ENCODE measurements around the gene CASP1.

DNA sequence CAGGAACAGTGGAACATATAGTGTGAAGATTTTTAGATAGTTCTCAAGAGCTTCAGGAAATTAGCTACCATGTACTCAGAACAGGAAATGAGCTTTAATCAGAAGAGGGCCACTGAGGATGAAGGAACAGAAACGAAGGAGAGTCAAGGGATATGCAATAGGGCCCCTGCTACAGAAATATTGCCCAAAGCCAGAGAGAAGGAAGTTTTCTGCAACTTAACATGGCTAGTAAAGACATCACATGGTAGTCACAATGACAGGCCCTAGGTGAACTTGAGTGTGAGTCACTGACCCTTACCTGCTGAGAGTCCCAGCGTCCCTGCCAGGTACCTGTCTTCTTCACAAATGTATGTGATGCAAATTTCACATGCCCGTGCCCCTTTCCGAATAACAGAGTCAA is 35.4 kb upstream of the CASP1 start:
- TF ChIP-seq POLR2AphosphoS5 (IDR thresholded peaks at IDR 0.05; ENCODE audit: low read depth, low read length) (no peak), SIN3A (IDR thresholded peaks at IDR 0.05; ENCODE audit: borderline replicate concordance, insufficient read depth, low read length) (no peak)
- TF ChIP-seq, protein P1, sequence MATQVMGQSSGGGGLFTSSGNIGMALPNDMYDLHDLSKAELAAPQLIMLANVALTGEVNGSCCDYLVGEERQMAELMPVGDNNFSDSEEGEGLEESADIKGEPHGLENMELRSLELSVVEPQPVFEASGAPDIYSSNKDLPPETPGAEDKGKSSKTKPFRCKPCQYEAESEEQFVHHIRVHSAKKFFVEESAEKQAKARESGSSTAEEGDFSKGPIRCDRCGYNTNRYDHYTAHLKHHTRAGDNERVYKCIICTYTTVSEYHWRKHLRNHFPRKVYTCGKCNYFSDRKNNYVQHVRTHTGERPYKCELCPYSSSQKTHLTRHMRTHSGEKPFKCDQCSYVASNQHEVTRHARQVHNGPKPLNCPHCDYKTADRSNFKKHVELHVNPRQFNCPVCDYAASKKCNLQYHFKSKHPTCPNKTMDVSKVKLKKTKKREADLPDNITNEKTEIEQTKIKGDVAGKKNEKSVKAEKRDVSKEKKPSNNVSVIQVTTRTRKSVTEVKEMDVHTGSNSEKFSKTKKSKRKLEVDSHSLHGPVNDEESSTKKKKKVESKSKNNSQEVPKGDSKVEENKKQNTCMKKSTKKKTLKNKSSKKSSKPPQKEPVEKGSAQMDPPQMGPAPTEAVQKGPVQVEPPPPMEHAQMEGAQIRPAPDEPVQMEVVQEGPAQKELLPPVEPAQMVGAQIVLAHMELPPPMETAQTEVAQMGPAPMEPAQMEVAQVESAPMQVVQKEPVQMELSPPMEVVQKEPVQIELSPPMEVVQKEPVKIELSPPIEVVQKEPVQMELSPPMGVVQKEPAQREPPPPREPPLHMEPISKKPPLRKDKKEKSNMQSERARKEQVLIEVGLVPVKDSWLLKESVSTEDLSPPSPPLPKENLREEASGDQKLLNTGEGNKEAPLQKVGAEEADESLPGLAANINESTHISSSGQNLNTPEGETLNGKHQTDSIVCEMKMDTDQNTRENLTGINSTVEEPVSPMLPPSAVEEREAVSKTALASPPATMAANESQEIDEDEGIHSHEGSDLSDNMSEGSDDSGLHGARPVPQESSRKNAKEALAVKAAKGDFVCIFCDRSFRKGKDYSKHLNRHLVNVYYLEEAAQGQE (IDR thresholded peaks at IDR 0.05; ENCODE audit: insufficient read depth in 1 of 2, low read depth in 2 of 2, low read length in 2 of 2): no peak
